Esophagus squamous epithelium (tissue), 4 donors: ENCODE data around the gene MED17.

Experiments used
- CTCF ChIP-seq, 6 experiments: fragments of 450-650 bp in 4 of 6; fragments of 200-600 bp in 2 of 6; sonication (generic) in 2 of 6; IDR thresholded peaks; one replicate each; pipeline ENCODE4 v1.5.1; 2016 to 2019; ENCODE audit warnings: antibody characterized with exemption in 6 of 6, mild to moderate bottlenecking in 4 of 6, moderate library complexity in 4 of 6
- POLR2A ChIP-seq, 4 donors: fragments of 450-650 bp; IDR thresholded peaks; one replicate each; pipeline ENCODE4 v1.6.1; 2017; ENCODE audit warnings: antibody characterized with exemption in 4 of 4, mild to moderate bottlenecking in 4 of 4, moderate library complexity in 3 of 4

GRCh38 chr11:93861808-93862207 lies 77.7 kb downstream of the MED17 start:
- TF ChIP-seq CTCF (IDR thresholded peaks at IDR 0.05) (no peak), POLR2A (IDR thresholded peaks at IDR 0.05) (no peak)
